ENCODE data around the gene ZNF266. TPM values are rescaled to one million over a fixed set of nuclear protein-coding genes. Genes with fewer than 3 reads are reported as not detected.

The ZNF266 gene
- total and polyA plus RNA-seq, 10 of the 15 experiments (the other 5 are each of a cell fraction or from before 2014, with no cell fraction given): 7.7 to 67.7 (median 25.0) TPM

- no peak for TF ChIP-seq NKRF (conservative IDR thresholded peaks at IDR 0.05)
Measured at GRCh38 chr19:9453953-9454352, 18.6 kb upstream of the ZNF266 start (continued).

DNA sequence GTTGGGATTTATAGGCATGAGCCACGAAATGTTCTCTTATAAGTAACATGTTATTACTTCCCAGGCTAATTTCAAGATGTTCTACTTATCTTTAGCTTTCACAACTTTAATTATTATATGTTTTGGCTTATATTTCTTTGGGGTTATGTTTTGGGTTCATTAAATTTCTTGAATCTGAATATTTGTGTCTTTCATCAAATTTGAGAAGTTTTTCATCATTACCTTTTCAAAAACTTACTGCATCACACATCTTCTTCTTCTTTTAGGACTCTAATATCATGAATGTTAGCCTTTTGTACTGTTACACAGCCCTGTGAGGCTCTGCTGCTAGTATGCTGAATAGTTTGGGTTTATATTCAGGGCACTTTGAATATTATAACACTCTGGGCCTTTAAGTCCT is 9.7 kb upstream of the ZNF266 start:
- in situ Hi-C loops (cut with MboI): no loop called here
- WGBS (ENCODE audit: insufficient coverage, insufficient replicate concordance, low lambda C conversion rate, missing lambda C conversion rate): 6% methylated on average over 1 of the region's 1 CpG
- H3K79me2 ChIP-seq (ENCODE audit: control insufficient read depth, insufficient read depth, low read length): no peaks in the 10 kb centered on the region
- H3K4me2 ChIP-seq (ENCODE audit: control insufficient read depth, insufficient read depth): no peak overlapping the region
- DNase-seq (ENCODE audit: low read depth, low spot score) (no peak), ATAC-seq (no peak), FAIRE-seq (no peak)
- no peaks in the 10 kb centered on the region for H4K20me1 ChIP-seq (ENCODE audit: control insufficient read depth, insufficient read depth)
- H3K36me3 ChIP-seq (ENCODE audit: control insufficient read depth in 2 of 2, insufficient read depth in 2 of 2, low read length in 1 of 2): no peaks in the 10 kb centered on the region
- ChIA-PET RAD21 (ENCODE audit: unreplicated experiment) (no interaction called here), CTCF (interaction anchor here (0.7 kb wide), 1 partner anchor 126 kb away, joined by 3 read pairs; no protein-coding TSS in a partner anchor), SMC1A (ENCODE audit: uncharacterized antibody, unreplicated experiment) (no interaction called here), POLR2A (interaction anchor here (0.6 kb wide), 1 partner anchor 111 kb away, joined by 5 read pairs; no protein-coding TSS in a partner anchor)
- no peak overlapping the region for H3K9ac ChIP-seq (ENCODE audit: control insufficient read depth, insufficient read depth, low read length)
- intact Hi-C loops (cut with micrococcal nuclease; ENCODE audit: unreplicated experiment): no loop called here
- no peak overlapping the region for H2AFZ ChIP-seq (ENCODE audit: control insufficient read depth, low read depth, low read length)
- H3K9me3 ChIP-seq (replicated peaks; ENCODE audit: control insufficient read depth, insufficient read depth, low read length): no peaks in the 10 kb centered on the region; the same call in 2 of the 3 replicates
- H3K4me1 ChIP-seq (ENCODE audit: control insufficient read depth, insufficient read depth, low read length): no peaks in the 10 kb centered on the region
- TF ChIP-seq ZNF24 (IDR thresholded peaks at IDR 0.05) (no peak), RBBP5 (conservative IDR thresholded peaks at IDR 0.05) (no peak)
- H3K27ac ChIP-seq (ENCODE audit: control insufficient read depth, insufficient read depth): no peak overlapping the region
- no TSS peak for BruUV-seq (replicated peaks)
- H3K27me3 ChIP-seq (replicated peaks in 1 of 2; ENCODE audit: control insufficient read depth in 2 of 2, insufficient read depth in 2 of 2, low read length in 1 of 2): no peaks in the 10 kb centered on the region
- no peak overlapping the region for H3K4me3 ChIP-seq

GRCh38 chr19:9436358-9436757 is 985 bp upstream of the ZNF266 start:
- ATAC-seq (no peak), FAIRE-seq (no peak), DNase-seq (ENCODE audit: low read depth, low spot score) (no peak)
- SMC1A ChIA-PET (ENCODE audit: uncharacterized antibody, unreplicated experiment): no interaction called here
- Histone ChIP-seq H3K9ac (ENCODE audit: control insufficient read depth, insufficient read depth, low read length) (no peak overlapping the region), H3K4me2 (ENCODE audit: control insufficient read depth, insufficient read depth) (peak overlapping the region; percentile 88; the same call in 1 of the 2 replicates), H2AFZ (ENCODE audit: control insufficient read depth, low read depth, low read length) (no peak overlapping the region), H3K79me2 (ENCODE audit: control insufficient read depth, insufficient read depth, low read length) (peaks cover 6% of the 10 kb centered on the region), H3K27ac (ENCODE audit: control insufficient read depth, insufficient read depth) (no peak overlapping the region), H3K4me3 (peak overlapping the region; percentile 82; the same call in 1 of the 2 replicates), H3K36me3 (ENCODE audit: control insufficient read depth in 2 of 2, insufficient read depth in 2 of 2, low read length in 1 of 2) (peaks cover 0 to 7% of the 10 kb centered on the region in 2 experiments; a peak in 3 of 4 replicates), H3K4me1 (ENCODE audit: control insufficient read depth, insufficient read depth, low read length) (no peaks in the 10 kb centered on the region), H4K20me1 (ENCODE audit: control insufficient read depth, insufficient read depth) (no peaks in the 10 kb centered on the region), H3K27me3 (replicated peaks in 1 of 2; ENCODE audit: control insufficient read depth in 2 of 2, insufficient read depth in 2 of 2, low read length in 1 of 2) (no peaks in the 10 kb centered on the region), H3K9me3 (replicated peaks; ENCODE audit: control insufficient read depth, insufficient read depth, low read length) (peaks cover 1% of the 10 kb centered on the region; the same call in 2 of the 3 replicates)
- intact Hi-C loops (cut with micrococcal nuclease; ENCODE audit: unreplicated experiment) (loop anchor here (10.0 kb wide), 1 partner anchor 122 kb away; no protein-coding TSS in a partner anchor), in situ Hi-C loops (cut with MboI) (no loop called here)
- no TSS peak for BruUV-seq (replicated peaks)
- TF ChIP-seq HDAC2 (IDR thresholded peaks at IDR 0.05) (no peak), ZBTB40 (IDR thresholded peaks at IDR 0.05; ENCODE audit: borderline replicate concordance) (peak; percentile 68)
- POLR2A ChIA-PET: no interaction called here
- 100% methylated on average over 4 of the region's 4 CpGs for WGBS (ENCODE audit: insufficient coverage, insufficient replicate concordance, low lambda C conversion rate, missing lambda C conversion rate)
- RAD21 ChIA-PET (ENCODE audit: unreplicated experiment): no interaction called here
- CTCF ChIA-PET: interaction anchor here (1.6 kb wide), 1 partner anchor 189 kb away, joined by 4 read pairs; no protein-coding TSS in a partner anchor

Measured in GM12878 (cell line).